Right lobe of liver (tissue), 6 donors: ENCODE data around the gene HTR4. TPM values are rescaled to one million over a fixed set of nuclear protein-coding genes. Genes with fewer than 3 reads are reported as not detected.

Source experiments
- ATAC-seq, 4 donors: fragments of 200-7000 bp; cut with Tn5 transposase; one replicate each; pipeline ENCODE4 v1.9.1; 2020; ENCODE audit warnings: mild to moderate bottlenecking in 4 of 4, moderate library complexity in 4 of 4
- DNase-seq, 3 donors: peaks; one replicate each; pipeline ENCODE4 v3.0.0-alpha.2; 2020
- H3K27ac ChIP-seq, 3 donors: fragments of 200-600 bp; one replicate each; pipeline ENCODE4 v1.8.0; 2022
- H3K27me3 ChIP-seq, 2 donors: fragments of 200-600 bp; one replicate each; pipeline ENCODE4 v1.8.0; 2022
- H3K36me3 ChIP-seq, 4 donors: fragments of 200-600 bp; sonication (generic) in 1 of 4; one replicate each; pipeline versions ENCODE4 v1.5.1 to v1.8.0; 2017 to 2022; ENCODE audit warnings: control low read depth in 1 of 4
- H3K4me1 ChIP-seq, 4 donors: fragments of 200-600 bp; sonication (generic) in 1 of 4; one replicate each; pipeline versions ENCODE4 v1.5.1 to v1.8.0; 2017 to 2022; ENCODE audit warnings: control low read depth in 1 of 4
- H3K4me3 ChIP-seq, 3 donors: fragments of 200-600 bp; one replicate each; pipeline ENCODE4 v1.8.0; 2022
- H3K9me3 ChIP-seq, 4 donors: fragments of 200-600 bp; sonication (generic) in 1 of 4; one replicate each; pipeline versions ENCODE4 v1.5.1 to v1.8.0; 2017 to 2022; ENCODE audit warnings: control low read depth in 1 of 4
- POLR2A ChIP-seq: fragments of 450-650 bp; IDR thresholded peaks from one replicate; pipeline ENCODE4 v1.6.1; 2017; ENCODE audit warnings: antibody characterized with exemption, mild to moderate bottlenecking
- WGBS: methylation state at CpG from one replicate; pipeline ENCODE4 v1.1.6; 2018; ENCODE audit warnings: low coverage, low lambda C conversion rate; ENCODE audit not compliant: insufficient coverage; ENCODE audit errors: missing lambda C conversion rate; 5-methylcytosine and 5-hydroxymethylcytosine counted together
- intact Hi-C, 2 donors: fragments of 100-400 bp; cut with DNase I; formaldehyde crosslinking; loops; one replicate each; pipeline versions ENCODE4 v1.11.2 to v1.14.1; 2022
- total RNA-seq, 6 experiments: library from RNA; depleted of rRNA in 2 of 6; stranded (reverse); fragments of >200 nt in 2 of 6; fragmentation: NEBNext Ultra II Directional in 3 of 6; extraction: Animal tissue kit (Norgen Biotek cat#: 25700) in 3 of 6; gene quantifications; one replicate each; pipeline versions ENCODE4 v1.1.0 to v1.2.4, GENCODE V29; 2016 to 2023
- TF ChIP-seq, protein P1 (sequence below), 4 donors: fragments of 200-600 bp in 3 of 4; fragments of 450-650 bp in 1 of 4; IDR thresholded peaks; one replicate each; pipeline versions ENCODE4 v1.5.1 to v1.8.0; 2016 to 2022; ENCODE audit warnings: antibody characterized with exemption in 4 of 4, mild to moderate bottlenecking in 2 of 4
- donor health status: DM: no; HTN: yes; CAD: no.
- donor health status: DM: no; HTN: no; CAD: no.
- donor health status: DM: no; HTN: no; CAD: no.
- donor health status: DM: no; HTN: yes; CAD: no.
- donor health status: DM: no; HTN: yes; CAD: no.

The HTR4 gene
- total RNA-seq, 6 experiments from 2014 or later: 0.12 to 0.23 (median 0.13) TPM; not detected in 3

DNA sequence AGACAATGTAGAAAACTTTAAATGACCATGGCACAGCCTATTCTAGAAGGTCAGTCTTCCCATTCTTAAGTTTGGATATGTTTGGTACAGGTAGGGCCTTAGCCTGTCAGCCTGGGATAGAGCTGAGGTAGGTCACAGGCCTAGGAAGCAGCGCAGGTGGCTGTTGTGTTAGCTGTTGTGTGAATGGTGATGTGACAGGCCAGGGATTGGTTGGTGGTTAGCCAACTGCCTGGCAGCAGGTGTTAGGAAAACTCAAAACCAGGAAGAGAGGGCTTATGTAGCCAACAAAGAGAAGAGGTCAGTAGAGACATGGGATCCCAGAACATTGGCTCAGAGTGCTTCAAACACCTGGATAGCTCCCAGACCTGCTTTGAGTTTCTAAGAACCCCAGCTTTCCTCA, 186.4 kb downstream of the HTR4 start:
- H3K27me3 ChIP-seq: no peaks in the 10 kb centered on the region
- peaks cover 0 to 8% (median 0%) of the 10 kb centered on the region in 4 donors for H3K4me1 ChIP-seq
- ATAC-seq: no peak
- H3K27ac ChIP-seq: no peak overlapping the region
- no peak overlapping the region for H3K4me3 ChIP-seq
- intact Hi-C loops: no loop called here
- TF ChIP-seq, protein P1, sequence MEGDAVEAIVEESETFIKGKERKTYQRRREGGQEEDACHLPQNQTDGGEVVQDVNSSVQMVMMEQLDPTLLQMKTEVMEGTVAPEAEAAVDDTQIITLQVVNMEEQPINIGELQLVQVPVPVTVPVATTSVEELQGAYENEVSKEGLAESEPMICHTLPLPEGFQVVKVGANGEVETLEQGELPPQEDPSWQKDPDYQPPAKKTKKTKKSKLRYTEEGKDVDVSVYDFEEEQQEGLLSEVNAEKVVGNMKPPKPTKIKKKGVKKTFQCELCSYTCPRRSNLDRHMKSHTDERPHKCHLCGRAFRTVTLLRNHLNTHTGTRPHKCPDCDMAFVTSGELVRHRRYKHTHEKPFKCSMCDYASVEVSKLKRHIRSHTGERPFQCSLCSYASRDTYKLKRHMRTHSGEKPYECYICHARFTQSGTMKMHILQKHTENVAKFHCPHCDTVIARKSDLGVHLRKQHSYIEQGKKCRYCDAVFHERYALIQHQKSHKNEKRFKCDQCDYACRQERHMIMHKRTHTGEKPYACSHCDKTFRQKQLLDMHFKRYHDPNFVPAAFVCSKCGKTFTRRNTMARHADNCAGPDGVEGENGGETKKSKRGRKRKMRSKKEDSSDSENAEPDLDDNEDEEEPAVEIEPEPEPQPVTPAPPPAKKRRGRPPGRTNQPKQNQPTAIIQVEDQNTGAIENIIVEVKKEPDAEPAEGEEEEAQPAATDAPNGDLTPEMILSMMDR (IDR thresholded peaks at IDR 0.05): no peak
- no peak for TF ChIP-seq POLR2A
- H3K36me3 ChIP-seq: no peaks in the 10 kb centered on the region
- WGBS: 100% methylated on average over 1 of the region's 1 CpG
- no peak for DNase-seq
- no peaks in the 10 kb centered on the region for H3K9me3 ChIP-seq

DNA sequence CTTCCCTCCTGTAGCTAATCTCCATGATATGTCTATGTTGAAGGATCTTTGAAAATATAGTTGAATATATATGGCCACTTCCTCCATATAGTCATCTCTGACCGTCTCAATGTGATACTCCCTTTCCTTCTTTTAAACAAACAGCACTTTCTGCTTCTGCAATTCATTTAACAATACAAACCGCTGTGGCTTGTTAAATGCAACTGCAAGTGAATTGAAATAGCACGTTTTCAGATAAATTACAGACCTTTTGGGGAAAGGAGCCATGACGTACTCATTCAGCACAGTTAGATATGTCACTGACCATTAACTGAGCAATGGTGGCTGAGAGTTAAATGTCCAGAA, 188.1 kb downstream of the HTR4 start:
- no peaks in the 10 kb centered on the region for H3K9me3 ChIP-seq
- ATAC-seq (no peak), DNase-seq (no peak)
- H3K27ac ChIP-seq: no peak overlapping the region
- TF ChIP-seq, protein P1 (IDR thresholded peaks at IDR 0.05): no peak
- no peak for TF ChIP-seq POLR2A
- H3K4me3 ChIP-seq: no peak overlapping the region
- intact Hi-C loops: no loop called here
- no peaks in the 10 kb centered on the region for H3K27me3 ChIP-seq
- 56% methylated on average over 4 of the region's 4 CpGs for WGBS
- no peaks in the 10 kb centered on the region for H3K36me3 ChIP-seq
- H3K4me1 ChIP-seq: peaks cover 0 to 8% (median 0%) of the 10 kb centered on the region in 4 donors

DNA sequence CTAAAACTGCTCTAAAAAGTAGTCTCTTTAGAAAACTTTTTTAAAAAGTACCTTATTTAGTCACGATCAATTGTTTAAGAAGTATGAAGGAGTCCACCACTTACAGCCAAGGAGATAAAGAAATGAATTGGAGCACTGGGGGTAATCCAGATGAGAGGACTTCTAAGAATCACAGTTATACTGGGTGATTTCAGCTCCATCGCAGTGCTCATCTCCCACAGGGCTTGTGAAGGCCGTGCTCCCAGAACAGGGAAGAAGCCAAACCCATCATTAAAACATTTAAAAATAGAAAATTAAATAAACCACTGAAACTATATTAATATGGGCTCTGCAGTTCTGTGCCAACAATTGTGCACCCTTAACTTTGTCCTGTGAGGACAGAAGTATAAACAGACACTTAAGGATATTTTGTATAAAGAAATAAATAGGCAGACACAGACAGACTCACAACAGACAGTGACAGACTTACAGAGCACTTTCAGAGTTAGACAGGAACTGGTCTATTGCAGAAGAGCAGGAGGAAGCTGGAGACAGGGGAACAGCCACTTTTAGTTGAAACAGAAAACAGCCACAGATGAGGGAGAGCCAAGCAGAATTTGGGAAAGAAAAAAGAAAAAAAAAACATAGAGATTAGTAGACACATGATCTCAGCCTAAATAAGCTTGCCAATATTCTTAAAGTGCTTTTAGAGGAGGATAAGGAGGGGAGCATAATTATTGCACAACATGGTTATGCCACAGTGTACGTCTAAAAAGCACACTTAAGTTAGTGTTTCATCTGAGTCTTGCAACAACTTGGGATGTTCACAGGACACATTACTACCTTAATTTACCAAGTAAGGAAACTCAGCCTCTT, 188.7 kb downstream of the HTR4 start:
- intact Hi-C loops: no loop called here
- Histone ChIP-seq H3K36me3 (no peaks in the 10 kb centered on the region), H3K4me1 (peaks cover 0 to 8% (median 0%) of the 10 kb centered on the region in 4 donors), H3K27me3 (no peaks in the 10 kb centered on the region), H3K9me3 (no peaks in the 10 kb centered on the region), H3K27ac (no peak overlapping the region), H3K4me3 (no peak overlapping the region)
- TF ChIP-seq, protein P1 (IDR thresholded peaks at IDR 0.05): no peak
- TF ChIP-seq POLR2A: no peak
- peak; percentile 20 to 47 (median 40) for ATAC-seq
- WGBS: 51% methylated on average over 4 of the region's 4 CpGs
- DNase-seq: no peak

DNA sequence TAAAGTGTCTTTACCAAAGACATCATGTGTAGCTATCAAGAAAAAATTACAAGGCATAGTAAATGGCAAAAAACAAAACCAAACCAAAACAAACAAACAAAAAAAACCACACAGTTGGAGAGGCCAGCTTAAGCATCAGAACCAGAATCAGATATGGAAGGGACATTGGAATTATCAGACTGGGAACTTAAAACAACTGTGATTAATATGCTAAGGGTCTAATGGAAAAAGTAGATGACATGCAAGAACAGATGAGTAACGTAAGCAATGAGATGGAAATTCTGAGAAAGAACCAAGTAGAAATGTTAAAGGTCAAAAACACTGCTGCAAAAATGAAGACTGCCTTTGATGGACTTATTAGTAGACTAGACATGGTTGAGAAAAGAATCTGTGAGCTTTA, 194.7 kb downstream of the HTR4 start:
- TF ChIP-seq, protein P1 (IDR thresholded peaks at IDR 0.05): no peak
- no peak for TF ChIP-seq POLR2A
- intact Hi-C loops: no loop called here
- no peaks in the 10 kb centered on the region for H3K9me3 ChIP-seq
- WGBS: 69% methylated on average over 1 of the region's 1 CpG
- H3K4me1 ChIP-seq: peaks cover 0 to 5% (median 0%) of the 10 kb centered on the region in 4 donors
- no peaks in the 10 kb centered on the region for H3K27me3 ChIP-seq
- H3K4me3 ChIP-seq: no peak overlapping the region
- H3K36me3 ChIP-seq: no peaks in the 10 kb centered on the region
- H3K27ac ChIP-seq: no peak overlapping the region
- DNase-seq (no peak), ATAC-seq (no peak)
